ENCODE data around the gene HOXA6.

HOXA6 gene

GRCh38 chr7:27147199-27148030, at the start of gene HOXA6:
HOXA6 (minus strand) TSS chr7:27147774; CDS start chr7:27147749, 25 bp downstream.
- peaks cover 40 to 49% of the 10 kb centered on the region in 2 donors for H3K4me1 Mint-ChIP-seq
- no peak for ATAC-seq (replicated peaks)
- H3K27me3 Mint-ChIP-seq: peaks cover 61 to 88% of the 10 kb centered on the region in 2 donors
- DNase-seq: no peak
- peaks cover 0 to 4% of the 10 kb centered on the region in 2 donors for H3K9me3 Mint-ChIP-seq
- no peaks in the 10 kb centered on the region for H3K36me3 Mint-ChIP-seq
- H3K27ac Mint-ChIP-seq: peak within 1 kb of the TSS; percentile 88
- peak within 1 kb of the TSS; percentile 77 to 83 for H3K4me3 Mint-ChIP-seq

GRCh38 chr7:27196287-27196767, 48.8 kb upstream of the HOXA6 start:
- Mint-ChIP-seq H3K9me3 (no peaks in the 10 kb centered on the region), H3K27ac (peak overlapping the region; percentile 71), H3K4me3 (no peak overlapping the region), H3K36me3 (peaks cover 0 to 4% of the 10 kb centered on the region in 2 donors), H3K4me1 (peaks cover 22 to 51% of the 10 kb centered on the region in 2 donors), H3K27me3 (peaks cover 59 to 75% of the 10 kb centered on the region in 2 donors)
- DNase-seq (peak; percentile 58), ATAC-seq (replicated peaks) (peak in 1 of 2 donors; percentile 37)

GRCh38 chr7:27194686-27195379, 47.3 kb upstream of the HOXA6 start:
- Mint-ChIP-seq H3K27me3 (peaks cover 59 to 73% of the 10 kb centered on the region in 2 donors), H3K9me3 (no peaks in the 10 kb centered on the region), H3K4me1 (peaks cover 10 to 39% of the 10 kb centered on the region in 2 donors), H3K36me3 (peaks cover under 1 to 5% of the 10 kb centered on the region in 2 donors), H3K27ac (no peak overlapping the region), H3K4me3 (no peak overlapping the region)
- DNase-seq (no peak), ATAC-seq (replicated peaks) (no peak)

- Mint-ChIP-seq H3K9me3 (no peaks in the 10 kb centered on the region), H3K4me1 (peaks cover 15 to 44% of the 10 kb centered on the region in 2 donors), H3K27ac (peak overlapping the region; percentile 31), H3K36me3 (peaks cover 2% of the 10 kb centered on the region in 2 donors), H3K27me3 (peaks cover 62 to 78% of the 10 kb centered on the region in 2 donors), H3K4me3 (no peak overlapping the region)
- DNase-seq (no peak), ATAC-seq (replicated peaks) (no peak)
Measured at GRCh38 chr7:27194002-27194352, 46.4 kb upstream of the HOXA6 start.

- H3K36me3 Mint-ChIP-seq: peaks cover 2% of the 10 kb centered on the region in 2 donors
- peaks cover 17 to 45% of the 10 kb centered on the region in 2 donors for H3K4me1 Mint-ChIP-seq
- DNase-seq (no peak), ATAC-seq (replicated peaks) (no peak)
- peak overlapping the region; percentile 31 for H3K27ac Mint-ChIP-seq
- peak overlapping the region; percentile 13 to 41 for H3K4me3 Mint-ChIP-seq
- H3K27me3 Mint-ChIP-seq: peaks cover 62 to 78% of the 10 kb centered on the region in 2 donors
- no peaks in the 10 kb centered on the region for H3K9me3 Mint-ChIP-seq
Measured at GRCh38 chr7:27193335-27194001, 45.9 kb upstream of the HOXA6 start.

GRCh38 chr7:27192546-27193334, 45.2 kb upstream of the HOXA6 start:
- peaks cover 62 to 78% of the 10 kb centered on the region in 2 donors for H3K27me3 Mint-ChIP-seq
- H3K4me3 Mint-ChIP-seq: peak overlapping the region; percentile 62 to 66
- no peak overlapping the region for H3K27ac Mint-ChIP-seq
- H3K4me1 Mint-ChIP-seq: peaks cover 21 to 47% of the 10 kb centered on the region in 2 donors
- peaks cover 2% of the 10 kb centered on the region in 2 donors for H3K36me3 Mint-ChIP-seq
- DNase-seq (no peak), ATAC-seq (replicated peaks) (peak; percentile 33 to 55)
- H3K9me3 Mint-ChIP-seq: no peaks in the 10 kb centered on the region

DNA sequence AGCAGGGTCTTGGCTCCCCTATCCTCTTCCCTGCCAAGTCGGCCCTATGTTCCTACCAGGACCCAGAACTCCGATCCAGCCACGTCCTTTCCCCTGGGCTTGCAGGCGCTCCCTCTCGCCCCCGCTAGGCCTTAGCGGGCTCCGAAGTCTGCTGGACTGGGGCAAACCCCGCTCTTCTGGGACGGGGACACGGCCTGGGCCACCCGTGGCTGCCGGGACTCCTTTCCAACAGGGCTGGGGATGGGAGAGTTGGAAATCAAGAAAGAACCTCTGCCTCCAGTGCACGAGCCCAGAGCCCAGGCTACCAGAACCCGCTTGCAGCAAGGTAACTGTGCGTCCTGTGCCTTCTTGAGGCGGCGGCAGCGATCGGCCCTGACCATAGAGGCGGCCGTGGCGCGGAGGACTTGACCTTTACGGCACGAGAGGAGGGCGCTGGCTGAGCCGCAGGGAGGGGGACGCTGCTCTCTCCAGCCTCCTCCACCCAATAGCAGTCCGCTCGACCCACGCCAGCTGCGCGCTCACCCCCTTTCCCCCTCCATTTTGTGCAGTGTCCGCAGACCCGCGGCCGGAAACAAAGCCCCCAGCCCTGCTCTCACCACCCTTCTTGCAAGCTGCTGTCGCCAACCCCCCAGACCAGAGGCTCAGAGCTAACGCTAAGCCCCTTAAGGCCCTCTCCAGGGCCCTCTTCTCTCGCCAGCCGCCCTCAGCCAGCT, 44.4 kb upstream of the HOXA6 start:
- Mint-ChIP-seq H3K27ac (peak overlapping the region; percentile 31), H3K36me3 (peaks cover 2% of the 10 kb centered on the region in 2 donors), H3K4me3 (peak overlapping the region; percentile 62 to 66), H3K27me3 (peaks cover 65 to 80% of the 10 kb centered on the region in 2 donors), H3K9me3 (no peaks in the 10 kb centered on the region), H3K4me1 (peaks cover 25 to 48% of the 10 kb centered on the region in 2 donors)
- no peak for ATAC-seq (replicated peaks)
- no peak for DNase-seq

DNA sequence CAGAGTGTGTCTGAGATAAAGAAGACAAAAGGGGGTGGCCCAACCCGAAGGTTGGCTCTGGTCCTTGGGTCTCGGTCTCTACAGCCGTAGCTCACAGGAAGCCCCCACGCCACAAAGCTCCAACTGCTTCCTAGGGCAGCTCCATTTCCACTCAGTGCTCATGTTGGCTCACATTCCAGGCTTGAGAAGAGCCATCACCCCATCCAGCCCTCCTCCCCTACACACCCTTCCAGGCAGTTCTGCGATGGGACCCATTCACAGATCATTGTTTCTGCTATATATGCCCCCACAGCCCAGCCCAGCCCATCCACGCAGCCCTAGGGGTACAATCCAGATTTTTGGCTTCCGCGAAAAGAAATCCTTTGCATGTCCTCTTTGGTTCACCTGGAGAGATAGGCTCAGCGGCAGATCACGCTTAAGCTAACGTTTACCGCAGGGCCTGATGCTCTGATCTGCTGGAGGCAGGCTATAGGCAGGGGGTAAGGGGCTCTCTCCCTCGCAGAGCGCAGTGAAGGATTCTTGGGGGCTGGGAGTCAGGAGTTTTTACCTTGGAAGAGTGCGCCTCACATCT, 43.7 kb upstream of the HOXA6 start:
- H3K27me3 Mint-ChIP-seq: peaks cover 71 to 80% of the 10 kb centered on the region in 2 donors
- H3K36me3 Mint-ChIP-seq: peaks cover 3 to 4% of the 10 kb centered on the region in 2 donors
- no peak overlapping the region for H3K27ac Mint-ChIP-seq
- H3K4me1 Mint-ChIP-seq: peaks cover 25 to 48% of the 10 kb centered on the region in 2 donors
- DNase-seq (no peak), ATAC-seq (replicated peaks) (no peak)
- peak overlapping the region in 1 of 2 donors; percentile 5 for H3K4me3 Mint-ChIP-seq
- no peaks in the 10 kb centered on the region for H3K9me3 Mint-ChIP-seq

- peak overlapping the region; percentile 56 for H3K27ac Mint-ChIP-seq
- no peak for DNase-seq
- H3K4me1 Mint-ChIP-seq: peaks cover 32 to 58% of the 10 kb centered on the region in 2 donors
- no peak overlapping the region for H3K4me3 Mint-ChIP-seq
- no peaks in the 10 kb centered on the region for H3K9me3 Mint-ChIP-seq
- H3K27me3 Mint-ChIP-seq: peaks cover 77 to 85% of the 10 kb centered on the region in 2 donors
- peaks cover 6 to 9% of the 10 kb centered on the region in 2 donors for H3K36me3 Mint-ChIP-seq
- no peak for ATAC-seq (replicated peaks)
Measured at GRCh38 chr7:27189997-27190748, 42.6 kb upstream of the HOXA6 start.

GRCh38 chr7:27189295-27189996, 41.9 kb upstream of the HOXA6 start:
- peak overlapping the region; percentile 56 for H3K27ac Mint-ChIP-seq
- H3K36me3 Mint-ChIP-seq: peaks cover 9 to 12% of the 10 kb centered on the region in 2 donors
- peaks cover 82 to 85% of the 10 kb centered on the region in 2 donors for H3K27me3 Mint-ChIP-seq
- peak overlapping the region; percentile 55 to 80 for H3K4me3 Mint-ChIP-seq
- H3K9me3 Mint-ChIP-seq: no peaks in the 10 kb centered on the region
- DNase-seq (no peak), ATAC-seq (replicated peaks) (no peak)
- H3K4me1 Mint-ChIP-seq: peaks cover 37 to 65% of the 10 kb centered on the region in 2 donors

- H3K9me3 Mint-ChIP-seq: no peaks in the 10 kb centered on the region
- H3K27me3 Mint-ChIP-seq: peaks cover 80 to 85% of the 10 kb centered on the region in 2 donors
- peaks cover 36 to 64% of the 10 kb centered on the region in 2 donors for H3K4me1 Mint-ChIP-seq
- peaks cover 9 to 12% of the 10 kb centered on the region in 2 donors for H3K36me3 Mint-ChIP-seq
- no peak for DNase-seq
- peak overlapping the region; percentile 80 to 81 for H3K4me3 Mint-ChIP-seq
- peak overlapping the region; percentile 51 for H3K27ac Mint-ChIP-seq
- no peak for ATAC-seq (replicated peaks)
Measured at GRCh38 chr7:27188386-27189294, 41.1 kb upstream of the HOXA6 start.

Measured in stimulated activated naive B cell treated with anti-CD40 and anti-IgM and Interleukin-4, amounts not matched to agents 10 μg/mL and 1 μg/mL and 100 μg/mL, for 72 hours (primary cell).